ENCODE results near the gene TCP11. TPM values are rescaled to one million over a fixed set of nuclear protein-coding genes. Genes with fewer than 3 reads are reported as not detected.

The TCP11 gene
- polyA plus RNA-seq, 1 of the 3 experiments (the other 2 are of a cell fraction), result 0.16 TPM

- CTCF ChIA-PET, result interaction anchor here (1.3 kb wide), 3 partner anchors 9 to 87 kb away, joined by 3 to 4 read pairs (median 3); no protein-coding TSS in a partner anchor
- no peak overlapping the region for H3K4me3 ChIP-seq (ENCODE audit: low read depth in 2 of 2, low read length in 1 of 2)
- DNase-seq, result no peak
- no peaks in the 10 kb centered on the region for H3K79me2 ChIP-seq (ENCODE audit: insufficient read depth)
- WGBS (ENCODE audit: low lambda C conversion rate), result 76% methylated on average over 2 of the region's 2 CpGs
- no peak overlapping the region for H3K4me2 ChIP-seq
- no peaks in the 10 kb centered on the region for H3K9me3 ChIP-seq
- no peak overlapping the region for H3K9ac ChIP-seq
- H3K4me1 ChIP-seq (ENCODE audit: control insufficient read depth in 1 of 2, insufficient read depth in 2 of 2, low read depth in 1 of 2, low read length in 1 of 2), result no peaks in the 10 kb centered on the region; a peak in 1 of 4 replicates
- POLR2A ChIA-PET, result no interaction called here
- no peak for TF ChIP-seq FOXJ3 (CRISPR knock-in tag; IDR thresholded peaks at IDR 0.05)
- TF ChIP-seq ELF1 (IDR thresholded peaks at IDR 0.05), result no peak
- TF ChIP-seq IRF3 (IDR thresholded peaks at IDR 0.05; ENCODE audit: low read depth, low read length), result no peak
- TF ChIP-seq TEAD4 (IDR thresholded peaks at IDR 0.05; ENCODE audit: borderline replicate concordance, insufficient read depth), result no peak
- no peak for TF ChIP-seq MAX (IDR thresholded peaks at IDR 0.05; ENCODE audit: low read depth)
- TF ChIP-seq CTCF (IDR thresholded peaks at IDR 0.05), result no peak
- no peak for TF ChIP-seq RAD21 (IDR thresholded peaks at IDR 0.05; ENCODE audit: low read length)
- TF ChIP-seq MXI1 (IDR thresholded peaks at IDR 0.05; ENCODE audit: low read depth, low read length), result no peak
- peak overlapping the region in 1 of 2 experiments; percentile 6; a peak in 1 of 4 replicates for H3K27ac ChIP-seq (ENCODE audit: low read depth in 2 of 2, low read length in 1 of 2)
- no peak overlapping the region for H2AFZ ChIP-seq (ENCODE audit: low read depth)
- no peaks in the 10 kb centered on the region for H3K27me3 ChIP-seq (ENCODE audit: insufficient read depth)
- H3K36me3 ChIP-seq (replicated peaks in 1 of 2; ENCODE audit: control insufficient read depth in 1 of 2, insufficient read depth in 2 of 2, low read length in 1 of 2), result no peaks in the 10 kb centered on the region
- H4K20me1 ChIP-seq (ENCODE audit: insufficient read depth), result no peaks in the 10 kb centered on the region
- no peaks in the 10 kb centered on the region for H3F3A ChIP-seq (replicated peaks; ENCODE audit: insufficient read depth)
- no peaks in the 10 kb centered on the region for H3K9me2 ChIP-seq
These were observed 13.1 kb upstream of the TCP11 start for GRCh38 chr6:35154262-35154661.

DNA sequence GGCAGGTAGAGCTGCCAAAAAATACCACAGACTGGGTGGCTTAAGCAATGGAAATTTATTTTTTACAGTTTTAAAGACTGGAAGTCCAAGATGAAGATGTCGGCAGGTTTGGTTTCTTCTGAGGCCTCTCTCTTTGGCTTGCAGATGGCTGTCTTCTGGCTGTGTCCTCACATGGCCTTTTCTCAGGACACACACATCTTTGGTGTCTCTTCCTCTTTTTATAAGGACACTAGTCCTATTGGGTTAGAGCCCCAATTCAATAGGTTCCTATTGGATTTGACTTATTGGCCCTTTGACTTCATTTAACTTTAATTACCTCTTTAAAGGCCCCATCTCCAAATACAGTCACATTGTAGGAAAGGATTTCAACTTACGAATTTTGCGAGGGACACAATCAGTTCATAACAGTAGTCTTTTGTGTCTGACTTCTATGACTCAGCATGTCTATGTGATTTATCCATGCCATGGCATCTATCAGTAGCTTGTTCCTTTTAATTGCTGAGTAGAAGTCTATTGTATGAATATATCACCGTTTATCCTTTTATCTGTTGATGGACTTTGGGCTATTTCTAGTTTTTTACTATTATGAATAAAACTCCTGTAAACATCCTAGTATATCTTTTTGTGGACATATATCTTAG, 11.0 kb upstream of the TCP11 start:
- no peak overlapping the region for H3K4me2 ChIP-seq
- H2AFZ ChIP-seq (ENCODE audit: low read depth), result no peak overlapping the region; the same call in 1 of the 2 replicates
- ChIA-PET POLR2A (no interaction called here), CTCF (interaction anchor here (0.7 to 3.5 kb wide), 3 partner anchors 12 to 126 kb away, joined by 3 to 34 read pairs (median 27); partner anchors contain the start of gene TCP11)
- no peaks in the 10 kb centered on the region for H3K27me3 ChIP-seq (ENCODE audit: insufficient read depth)
- H3K36me3 ChIP-seq (replicated peaks in 1 of 2; ENCODE audit: control insufficient read depth in 1 of 2, insufficient read depth in 2 of 2, low read length in 1 of 2), result no peaks in the 10 kb centered on the region
- no peak overlapping the region for H3K4me3 ChIP-seq (ENCODE audit: low read depth in 2 of 2, low read length in 1 of 2)
- DNase-seq, result no peak
- H3K27ac ChIP-seq (ENCODE audit: low read depth in 2 of 2, low read length in 1 of 2), result peak overlapping the region in 1 of 2 experiments; percentile 25; a peak in 2 of 4 replicates
- no peaks in the 10 kb centered on the region for H4K20me1 ChIP-seq (ENCODE audit: insufficient read depth)
- no peaks in the 10 kb centered on the region for H3K9me3 ChIP-seq
- TF ChIP-seq, protein P1, sequence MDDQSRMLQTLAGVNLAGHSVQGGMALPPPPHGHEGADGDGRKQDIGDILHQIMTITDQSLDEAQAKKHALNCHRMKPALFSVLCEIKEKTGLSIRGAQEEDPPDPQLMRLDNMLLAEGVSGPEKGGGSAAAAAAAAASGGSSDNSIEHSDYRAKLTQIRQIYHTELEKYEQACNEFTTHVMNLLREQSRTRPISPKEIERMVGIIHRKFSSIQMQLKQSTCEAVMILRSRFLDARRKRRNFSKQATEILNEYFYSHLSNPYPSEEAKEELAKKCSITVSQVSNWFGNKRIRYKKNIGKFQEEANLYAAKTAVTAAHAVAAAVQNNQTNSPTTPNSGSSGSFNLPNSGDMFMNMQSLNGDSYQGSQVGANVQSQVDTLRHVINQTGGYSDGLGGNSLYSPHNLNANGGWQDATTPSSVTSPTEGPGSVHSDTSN (IDR thresholded peaks at IDR 0.05), result 0 out of 2 replicates have a peak, but pooled peaks have one; percentile 5
- TF ChIP-seq USF2 (IDR thresholded peaks at IDR 0.05; ENCODE audit: borderline replicate concordance, low read depth, low read length), result no peak
- no peak for TF ChIP-seq TAF1 (IDR thresholded peaks at IDR 0.05; ENCODE audit: borderline replicate concordance, low read depth, low read length)
- no peak for TF ChIP-seq MEF2A (IDR thresholded peaks at IDR 0.05; ENCODE audit: borderline replicate concordance, low read depth)
- peaks cover 0 to 12% of the 10 kb centered on the region in 2 experiments; a peak in 2 of 4 replicates for H3K4me1 ChIP-seq (ENCODE audit: control insufficient read depth in 1 of 2, insufficient read depth in 2 of 2, low read depth in 1 of 2, low read length in 1 of 2)
- WGBS (ENCODE audit: low lambda C conversion rate), result 61% methylated on average over 4 of the region's 4 CpGs
- no peaks in the 10 kb centered on the region for H3K9me2 ChIP-seq
- H3K9ac ChIP-seq, result no peak overlapping the region
- H3F3A ChIP-seq (replicated peaks; ENCODE audit: insufficient read depth), result no peaks in the 10 kb centered on the region
- no peaks in the 10 kb centered on the region for H3K79me2 ChIP-seq (ENCODE audit: insufficient read depth)

Data from SK-N-SH (cell line).